SU-DHL-6 (cell line): ENCODE data around the gene RABGAP1.

Source experiments
- EZH2phosphoT487 ChIP-seq: fragments of 200-600 bp; sonication (generic), shearing (Covaris generic); conservative IDR thresholded peaks from 2 replicates; pipeline ENCODE4 v1.6.1; 2018; ENCODE audit warnings: mild to moderate bottlenecking, antibody characterized with exemption, low read length, moderate library complexity, mixed read lengths
- TF ChIP-seq, protein P1 (sequence below): fragments of 200-600 bp; sonication (generic); IDR thresholded peaks from one replicate; pipeline ENCODE4 v1.5.1; 2017; ENCODE audit warnings: antibody characterized with exemption, mild to moderate bottlenecking, low read length, moderate library complexity; ENCODE audit not compliant: insufficient read depth, poor library complexity, severe bottlenecking

DNA sequence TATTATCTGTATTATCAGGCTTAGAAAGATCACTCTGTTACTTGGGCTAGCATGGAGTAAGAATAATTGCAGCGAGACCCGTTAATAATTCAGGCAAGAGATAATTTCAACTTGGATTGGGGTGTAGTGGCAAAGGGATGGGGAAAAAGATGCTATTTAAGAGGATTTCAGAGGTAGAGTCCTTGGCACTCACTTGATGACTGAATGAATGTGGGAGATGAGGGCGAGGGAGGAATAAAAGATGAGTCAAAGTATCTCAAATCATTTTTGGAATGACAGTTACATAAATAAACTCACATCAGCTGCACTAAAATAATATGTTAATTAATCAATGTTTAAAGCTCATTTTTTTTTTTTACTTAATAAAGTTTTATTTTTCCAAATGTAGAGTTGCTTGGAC is 88.2 kb downstream of the RABGAP1 start:
- TF ChIP-seq, protein P1, sequence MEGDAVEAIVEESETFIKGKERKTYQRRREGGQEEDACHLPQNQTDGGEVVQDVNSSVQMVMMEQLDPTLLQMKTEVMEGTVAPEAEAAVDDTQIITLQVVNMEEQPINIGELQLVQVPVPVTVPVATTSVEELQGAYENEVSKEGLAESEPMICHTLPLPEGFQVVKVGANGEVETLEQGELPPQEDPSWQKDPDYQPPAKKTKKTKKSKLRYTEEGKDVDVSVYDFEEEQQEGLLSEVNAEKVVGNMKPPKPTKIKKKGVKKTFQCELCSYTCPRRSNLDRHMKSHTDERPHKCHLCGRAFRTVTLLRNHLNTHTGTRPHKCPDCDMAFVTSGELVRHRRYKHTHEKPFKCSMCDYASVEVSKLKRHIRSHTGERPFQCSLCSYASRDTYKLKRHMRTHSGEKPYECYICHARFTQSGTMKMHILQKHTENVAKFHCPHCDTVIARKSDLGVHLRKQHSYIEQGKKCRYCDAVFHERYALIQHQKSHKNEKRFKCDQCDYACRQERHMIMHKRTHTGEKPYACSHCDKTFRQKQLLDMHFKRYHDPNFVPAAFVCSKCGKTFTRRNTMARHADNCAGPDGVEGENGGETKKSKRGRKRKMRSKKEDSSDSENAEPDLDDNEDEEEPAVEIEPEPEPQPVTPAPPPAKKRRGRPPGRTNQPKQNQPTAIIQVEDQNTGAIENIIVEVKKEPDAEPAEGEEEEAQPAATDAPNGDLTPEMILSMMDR = no peak
- no peak for TF ChIP-seq EZH2phosphoT487
